ENCODE measurements around the gene MMP24.

MMP24 gene

GRCh38 chr20:35291654-35292503 is 65.4 kb downstream of the MMP24 start, which contains the start of gene FAM83C:
TSS of gene FAM83C (minus strand) at chr20:35292425. CDS start at chr20:35292304, 121 bp downstream.
- no peak for DNase-seq (ENCODE audit: low read depth in 2 of 2, low spot score in 1 of 2)

GRCh38 chr20:35292504-35293285 is 66.2 kb downstream of the MMP24 start:
- DNase-seq (ENCODE audit: low read depth in 2 of 2, low spot score in 1 of 2): no peak

GRCh38 chr20:35293303-35294292 is 67.1 kb downstream of the MMP24 start:
- DNase-seq (ENCODE audit: low read depth in 2 of 2, low spot score in 1 of 2): no peak

GRCh38 chr20:35294293-35294685 is 67.8 kb downstream of the MMP24 start:
- no peak for DNase-seq (ENCODE audit: low read depth in 2 of 2, low spot score in 1 of 2)

- DNase-seq (ENCODE audit: low read depth in 2 of 2, low spot score in 1 of 2): no peak
Observed at GRCh38 chr20:35295058-35295457, 68.6 kb downstream of the MMP24 start.

- DNase-seq (ENCODE audit: low read depth in 2 of 2, low spot score in 1 of 2): no peak
Observed at GRCh38 chr20:35295674-35296073, 69.2 kb downstream of the MMP24 start.

GRCh38 chr20:35296101-35296554 is 69.6 kb downstream of the MMP24 start:
- no peak for DNase-seq (ENCODE audit: low read depth in 2 of 2, low spot score in 1 of 2)

- no peak for DNase-seq (ENCODE audit: low read depth in 2 of 2, low spot score in 1 of 2)
Observed at GRCh38 chr20:35297155-35297554, 70.7 kb downstream of the MMP24 start.

- DNase-seq (ENCODE audit: low read depth in 2 of 2, low spot score in 1 of 2): no peak
Observed at GRCh38 chr20:35297740-35298139, 71.2 kb downstream of the MMP24 start.

GRCh38 chr20:35298264-35298663 is 71.8 kb downstream of the MMP24 start:
- DNase-seq (ENCODE audit: low read depth in 2 of 2, low spot score in 1 of 2): no peak

- no peak for DNase-seq (ENCODE audit: low read depth in 2 of 2, low spot score in 1 of 2)
Observed at GRCh38 chr20:35299780-35300179, 73.3 kb downstream of the MMP24 start.

- no peak for DNase-seq (ENCODE audit: low read depth in 2 of 2, low spot score in 1 of 2)
Observed at GRCh38 chr20:35300469-35301262, 74.2 kb downstream of the MMP24 start.

GRCh38 chr20:35301426-35301825 is 74.9 kb downstream of the MMP24 start:
- no peak for DNase-seq (ENCODE audit: low read depth in 2 of 2, low spot score in 1 of 2)

- DNase-seq (ENCODE audit: low read depth in 2 of 2, low spot score in 1 of 2): no peak
Observed at GRCh38 chr20:35302421-35303335, 76.2 kb downstream of the MMP24 start.

- no peak for DNase-seq (ENCODE audit: low read depth in 2 of 2, low spot score in 1 of 2)
Observed at GRCh38 chr20:35303382-35303734, 76.9 kb downstream of the MMP24 start.

- peak; percentile 67 to 70 for DNase-seq (ENCODE audit: low read depth in 2 of 2, low spot score in 1 of 2)
Observed at GRCh38 chr20:35303735-35304491, 77.4 kb downstream of the MMP24 start.

GRCh38 chr20:35304956-35305355 is 78.5 kb downstream of the MMP24 start:
- DNase-seq (ENCODE audit: low read depth in 2 of 2, low spot score in 1 of 2): no peak
